Motor neuron (in vitro differentiated cells): ENCODE measurements around the gene PCNT. TPM values are rescaled to one million over a fixed set of nuclear protein-coding genes. Genes with fewer than 3 reads are reported as not detected.
A peak's percentile ranks its signal among the peaks of the same experiment; 100 is the strongest.

Experiments used
- ATAC-seq, 8 experiments: fragments of 200-7000 bp; cut with Tn5 transposase; replicated peaks in 6 of 8; 2 replicates each; pipeline ENCODE4 v1.8.0; 2021; ENCODE audit warnings: mild to moderate bottlenecking in 8 of 8, moderate library complexity in 8 of 8
- H3K27ac ChIP-seq, 2 donors: fragments of 250-450 bp; sonication (Bioruptor Pico); 2 replicates each; pipeline ENCODE4 v1.9.0; 2021; ENCODE audit warnings: antibody characterized with exemption in 2 of 2, mild to moderate bottlenecking in 2 of 2, moderate library complexity in 1 of 2
- H3K4me1 ChIP-seq, 2 donors: fragments of 250-450 bp; sonication (Bioruptor Pico); replicated peaks in 1 of 2; 2 replicates each; pipeline ENCODE4 v1.6.1; 2021; ENCODE audit warnings: antibody characterized with exemption in 2 of 2, mild to moderate bottlenecking in 2 of 2, moderate library complexity in 1 of 2
- H3K4me3 ChIP-seq, 5 donors: fragments of 250-450 bp; sonication (Bioruptor Pico); 2 replicates each; pipeline ENCODE4 v1.9.0; 2021; ENCODE audit warnings: antibody characterized with exemption in 5 of 5, mild to moderate bottlenecking in 5 of 5, moderate library complexity in 4 of 5
- WGBS, 10 experiments: fragments of 450-650 bp; shearing (Covaris generic); methylation state at CpG; one replicate each; pipeline ENCODE4 v1.0.0; 2022; 5-methylcytosine and 5-hydroxymethylcytosine counted together
- in situ Hi-C, 9 experiments: fragments of 400-800 bp; cut with MboI; loops; one replicate each; pipeline ENCODE4 v1.15.0; 2021; ENCODE audit warnings: low sequenced_read_pairs in 9 of 9, low pct_unique_long_range_greater_than_20kb in 2 of 9; ENCODE audit not compliant: unreplicated experiment in 9 of 9
- total RNA-seq, 8 experiments: library from RNA; unstranded; fragments of 300-600 nt; gene quantifications; 2 replicates each; pipeline versions ENCODE4 v1.2.3 to v1.2.4, GENCODE V29; 2022

Gene PCNT
- total RNA-seq, result 10 to 100 TPM in 7 of 8 experiments, 1 to 10 TPM in 1; 8.9 to 49.0 (median 14.3) TPM

GRCh38 chr21:46323710-46324389, at the start of gene PCNT, which contains the start of gene C21orf58:
Gene PCNT, plus strand, starts transcription at chr21:46324156. Its CDS starts 73 bp downstream, at chr21:46324229.
Gene C21orf58, minus strand, starts transcription at chr21:46323870. Its CDS starts 1,132 bp downstream, at chr21:46322738.
- H3K4me1 ChIP-seq, result peaks cover 14 to 16% of the 10 kb centered on the region in 2 donors
- H3K27ac ChIP-seq, result peak within 1 kb of the TSS; percentile 91 to 95
- H3K4me3 ChIP-seq, result peak within 1 kb of the TSS; percentile 90 to 96 (median 93)
- 0 to 3% (median 0%) methylated on average over 1 to 10 of the region's 76 CpGs; no CpG with 5 or more reads in 6 of the 10 experiments for WGBS, 10 experiments
- in situ Hi-C loops, result no loop called here
- peak; percentile 73 to 85 (median 82) for ATAC-seq

DNA sequence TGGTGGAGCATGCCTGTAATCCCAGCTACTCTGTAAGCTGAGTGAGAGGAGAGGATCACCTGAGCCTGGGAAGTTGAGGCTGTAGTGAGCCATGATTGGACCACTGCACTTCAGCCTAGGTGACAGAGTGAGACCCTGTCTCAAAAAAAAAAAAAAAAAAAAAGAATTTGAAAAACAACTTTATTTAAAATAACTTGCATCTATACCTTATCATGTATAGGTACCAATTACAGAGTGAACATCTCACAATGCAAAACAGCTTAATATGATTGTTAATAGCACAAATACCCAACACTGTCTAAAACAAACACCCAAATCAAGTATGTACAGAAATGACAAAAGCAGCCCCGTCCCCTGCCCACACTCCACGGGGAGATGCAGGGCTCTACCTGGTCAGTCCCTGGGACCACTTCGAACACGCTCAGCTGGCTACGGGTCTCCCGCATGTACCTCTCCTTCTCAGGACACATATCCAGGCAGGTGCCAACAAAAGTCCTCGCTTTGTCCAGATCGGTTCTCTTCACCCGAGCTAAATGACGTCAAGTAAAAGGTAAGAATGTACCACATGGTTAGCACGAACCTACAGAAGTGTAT, 49.1 kb upstream of the PCNT start:
- no peak for ATAC-seq
- H3K27ac ChIP-seq, result no peak overlapping the region
- 88 to 100% (median 92%) methylated on average over 3 to 11 of the region's 11 CpGs; no CpG with 5 or more reads in 2 of the 10 experiments for WGBS, 10 experiments
- in situ Hi-C loops, result no loop called here
- H3K4me3 ChIP-seq, result no peak overlapping the region
- no peaks in the 10 kb centered on the region for H3K4me1 ChIP-seq

- no peak for ATAC-seq
- Histone ChIP-seq H3K4me1 (peaks cover 39 to 41% of the 10 kb centered on the region in 2 donors), H3K27ac (no peak overlapping the region), H3K4me3 (no peak overlapping the region)
- in situ Hi-C loops, result no loop called here
- 81 to 96% (median 92%) methylated on average over 3 to 12 of the region's 15 CpGs; no CpG with 5 or more reads in 3 of the 10 experiments for WGBS, 10 experiments
These were observed 39.8 kb upstream of the PCNT start for GRCh38 chr21:46284077-46284644.

DNA sequence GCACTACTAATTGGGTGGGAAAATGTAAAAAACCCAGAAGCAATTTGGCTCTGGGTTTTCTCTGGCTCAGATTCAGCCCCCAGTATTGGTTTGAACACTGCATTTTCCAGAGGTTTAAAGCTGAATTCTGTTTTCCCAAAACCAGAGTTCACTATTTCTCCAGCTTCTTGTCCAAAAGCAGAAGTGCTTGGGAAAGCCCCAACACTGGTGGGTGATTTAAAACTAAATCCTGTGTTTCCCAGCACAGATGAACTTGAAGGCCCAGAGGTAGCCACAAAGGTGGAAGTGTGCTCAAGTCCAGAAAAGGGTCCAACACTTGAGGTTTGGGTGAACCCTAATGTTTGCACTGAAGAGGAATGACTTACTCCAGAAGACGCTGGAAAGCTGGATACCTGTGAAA, 39.2 kb upstream of the PCNT start:
- Histone ChIP-seq H3K27ac (no peak overlapping the region), H3K4me3 (peak overlapping the region in 4 of 5 donors; percentile 60 to 100 (median 92)), H3K4me1 (peaks cover 39 to 44% of the 10 kb centered on the region in 2 donors)
- WGBS, 10 experiments, result 73 to 100% (median 100%) methylated on average over 1 of the region's 1 CpG; no CpG with 5 or more reads in 6 of the 10 experiments
- ATAC-seq, result no peak
- in situ Hi-C loops, result no loop called here

DNA sequence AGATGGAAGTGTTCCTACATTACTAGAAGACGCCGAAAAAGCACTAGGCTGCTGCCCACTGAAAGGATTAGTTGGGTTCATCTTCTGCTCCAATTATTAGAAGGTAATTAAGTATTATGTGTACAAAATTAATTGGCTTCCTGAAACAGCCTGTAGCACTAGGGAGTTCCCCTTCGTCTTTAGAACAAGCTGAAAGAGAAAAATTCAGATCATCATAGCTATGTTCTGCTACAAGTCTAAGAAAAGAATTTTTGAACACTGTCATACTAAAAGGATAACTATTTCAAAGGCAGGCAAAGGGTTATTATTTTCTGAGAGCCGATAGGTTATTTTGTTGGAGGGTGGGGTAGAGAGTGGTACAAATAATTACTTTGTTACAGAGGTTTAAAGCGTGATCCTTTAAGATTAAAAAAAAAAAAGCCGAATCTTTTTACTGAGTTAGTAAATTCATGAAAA, 38.7 kb upstream of the PCNT start, which contains the start of gene MCM3AP:
Gene MCM3AP (minus strand): TSS at position 406 of the 456 bp plus-strand sequence. CDS start 325 bp downstream, at position 81.
- peaks cover 39 to 44% of the 10 kb centered on the region in 2 donors for H3K4me1 ChIP-seq
- no peak for ATAC-seq
- H3K27ac ChIP-seq, result peak within 1 kb of the TSS; percentile 93 to 97
- H3K4me3 ChIP-seq, result peak within 1 kb of the TSS; percentile 60 to 100 (median 90)
- WGBS, 10 experiments, result 0 to 62% (median 13%) methylated on average over 2 to 6 of the region's 6 CpGs; no CpG with 5 or more reads in 1 of the 10 experiments
- in situ Hi-C loops, result no loop called here

GRCh38 chr21:46285761-46286647, 38.0 kb upstream of the PCNT start, which contains the start of gene YBEY:
Gene YBEY, plus strand, starts transcription at chr21:46286342. Its CDS starts 572 bp downstream, at chr21:46286914.
- peak; percentile 84 to 96 (median 93) for ATAC-seq
- in situ Hi-C loops, result no loop called here
- Histone ChIP-seq H3K4me3 (peak within 1 kb of the TSS; percentile 60 to 100 (median 90)), H3K27ac (peak within 1 kb of the TSS; percentile 93 to 97), H3K4me1 (peaks cover 39 to 44% of the 10 kb centered on the region in 2 donors)
- WGBS, 10 experiments, result 0 to 4% (median 0%) methylated on average over 1 to 11 of the region's 105 CpGs; no CpG with 5 or more reads in 4 of the 10 experiments

GRCh38 chr21:46286648-46287002, 37.3 kb upstream of the PCNT start:
- Histone ChIP-seq H3K27ac (peak overlapping the region; percentile 93 to 97), H3K4me3 (peak overlapping the region; percentile 60 to 100 (median 90)), H3K4me1 (peaks cover 38% of the 10 kb centered on the region in 2 donors)
- 0 to 8% (median 0%) methylated on average over 1 to 9 of the region's 16 CpGs; no CpG with 5 or more reads in 1 of the 10 experiments for WGBS, 10 experiments
- in situ Hi-C loops, result no loop called here
- no peak for ATAC-seq

- peak overlapping the region; percentile 60 to 100 (median 90) for H3K4me3 ChIP-seq
- in situ Hi-C loops, result no loop called here
- 57 to 100% (median 86%) methylated on average over 1 to 9 of the region's 10 CpGs; no CpG with 5 or more reads in 1 of the 10 experiments for WGBS, 10 experiments
- peaks cover 30 to 38% of the 10 kb centered on the region in 2 donors for H3K4me1 ChIP-seq
- no peak for ATAC-seq
- H3K27ac ChIP-seq, result peak overlapping the region in 1 of 2 donors; percentile 97
These were observed 36.4 kb upstream of the PCNT start for GRCh38 chr21:46287541-46287940.

GRCh38 chr21:46289655-46290179, 34.2 kb upstream of the PCNT start:
- no peak for ATAC-seq
- H3K4me1 ChIP-seq, result peaks cover 13 to 19% of the 10 kb centered on the region in 2 donors
- in situ Hi-C loops, result no loop called here
- WGBS, 10 experiments, result 33 to 87% (median 47%) methylated on average over 1 to 5 of the region's 6 CpGs; no CpG with 5 or more reads in 2 of the 10 experiments
- H3K27ac ChIP-seq, result no peak overlapping the region
- no peak overlapping the region for H3K4me3 ChIP-seq

DNA sequence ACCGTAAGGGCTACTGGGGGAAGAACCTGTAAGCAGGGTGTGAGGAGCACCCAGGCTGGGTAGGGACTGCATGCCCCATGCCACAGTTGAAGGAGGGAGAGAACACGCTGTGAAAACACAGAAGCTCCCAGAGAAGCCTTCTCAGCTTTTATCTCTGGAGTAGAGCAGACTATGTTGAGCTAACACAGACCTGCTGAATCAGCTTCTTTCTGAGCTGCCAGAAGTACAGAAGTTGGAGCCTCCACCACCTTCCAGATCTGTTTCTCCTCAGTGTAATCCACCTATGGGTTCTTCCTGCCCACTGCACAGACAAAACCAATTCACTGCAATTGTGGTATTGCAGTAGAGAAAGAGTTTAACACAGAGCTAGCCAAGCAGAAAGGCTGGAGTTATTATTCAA, 32.4 kb upstream of the PCNT start:
- WGBS, 10 experiments, result 100% methylated on average over 1 to 2 of the region's 2 CpGs; no CpG with 5 or more reads in 4 of the 10 experiments

GRCh38 chr21:46294647-46295176, 29.2 kb upstream of the PCNT start:
- Histone ChIP-seq H3K27ac (no peak overlapping the region), H3K4me3 (no peak overlapping the region), H3K4me1 (peaks cover 8 to 18% of the 10 kb centered on the region in 2 donors)
- in situ Hi-C loops, result no loop called here
- WGBS, 10 experiments, result 20 to 92% (median 65%) methylated on average over 1 to 2 of the region's 10 CpGs; no CpG with 5 or more reads in 6 of the 10 experiments
- ATAC-seq, result peak in 5 of 8 experiments; percentile 7 to 57 (median 22)

More for the DNA sequence above, 32.4 kb upstream of the PCNT start:
- H3K4me1 ChIP-seq, result peaks cover 14 to 16% of the 10 kb centered on the region in 2 donors
- H3K4me3 ChIP-seq, result no peak overlapping the region
- in situ Hi-C loops, result no loop called here
- H3K27ac ChIP-seq, result no peak overlapping the region
- no peak for ATAC-seq
